GM18519 (cell line): Measurements from ENCODE around the gene DIS3L2.
"Not testable (repeated sequence)": the region's sequence is repeated elsewhere in the genome, so short reads cannot be mapped to it uniquely, and the experiment has no call there.

Source experiments
- ATAC-seq: cut with Tn5 transposase; IDR thresholded peaks from one replicate; pipeline ENCODE4 v1.9.1; 2021; ENCODE audit warnings: mild to moderate bottlenecking, moderate library complexity; ENCODE audit not compliant: unreplicated experiment, low FRiP score

The DIS3L2 gene

GRCh38 chr2:232315049-232315922 is 353.8 kb downstream of the DIS3L2 start:
- ATAC-seq, result no peak

GRCh38 chr2:232315923-232316299 is 354.4 kb downstream of the DIS3L2 start:
- ATAC-seq, result no peak

DNA sequence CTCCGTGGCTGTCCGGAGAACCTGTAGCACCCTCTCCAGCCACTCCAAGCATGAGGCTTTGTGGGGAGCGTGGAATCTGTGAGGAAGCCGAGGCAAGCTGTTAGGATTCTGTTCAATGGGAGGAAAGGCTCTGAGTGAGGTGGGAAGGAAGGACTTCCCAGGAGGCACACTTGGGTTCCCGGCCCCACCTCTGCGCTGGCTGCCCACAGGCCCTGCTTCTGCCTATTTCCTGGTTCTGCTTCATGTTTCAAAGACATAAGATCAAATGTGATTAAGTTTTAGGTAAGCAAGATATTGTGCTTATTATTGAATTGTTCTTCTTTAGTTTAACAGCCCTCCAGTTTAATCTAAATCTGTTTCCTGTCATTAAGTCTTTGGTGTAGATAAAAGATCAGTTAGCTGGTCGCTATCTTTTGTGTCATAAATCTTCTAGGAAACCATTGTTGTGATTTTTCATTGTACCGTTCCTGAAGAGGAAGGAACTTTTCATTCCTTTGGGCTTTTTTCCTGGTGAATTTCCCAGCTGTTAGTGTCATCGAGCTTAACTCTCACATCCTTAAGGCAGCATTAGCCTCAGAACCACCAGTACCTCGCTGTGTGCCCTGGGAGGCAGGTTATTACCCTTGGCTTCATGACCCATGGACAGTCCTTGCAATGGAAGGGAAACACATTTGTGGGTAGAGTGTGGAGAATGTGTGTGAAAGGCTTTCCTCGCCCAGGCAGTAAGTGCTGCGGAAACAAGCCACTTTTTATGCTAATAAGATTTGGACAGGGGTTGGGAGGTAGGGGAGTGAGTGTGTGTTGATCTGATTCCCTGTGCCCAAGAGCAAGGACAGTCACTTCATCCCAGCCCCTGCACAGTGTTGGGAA is 355.2 kb downstream of the DIS3L2 start:
- ATAC-seq, result no peak

DNA sequence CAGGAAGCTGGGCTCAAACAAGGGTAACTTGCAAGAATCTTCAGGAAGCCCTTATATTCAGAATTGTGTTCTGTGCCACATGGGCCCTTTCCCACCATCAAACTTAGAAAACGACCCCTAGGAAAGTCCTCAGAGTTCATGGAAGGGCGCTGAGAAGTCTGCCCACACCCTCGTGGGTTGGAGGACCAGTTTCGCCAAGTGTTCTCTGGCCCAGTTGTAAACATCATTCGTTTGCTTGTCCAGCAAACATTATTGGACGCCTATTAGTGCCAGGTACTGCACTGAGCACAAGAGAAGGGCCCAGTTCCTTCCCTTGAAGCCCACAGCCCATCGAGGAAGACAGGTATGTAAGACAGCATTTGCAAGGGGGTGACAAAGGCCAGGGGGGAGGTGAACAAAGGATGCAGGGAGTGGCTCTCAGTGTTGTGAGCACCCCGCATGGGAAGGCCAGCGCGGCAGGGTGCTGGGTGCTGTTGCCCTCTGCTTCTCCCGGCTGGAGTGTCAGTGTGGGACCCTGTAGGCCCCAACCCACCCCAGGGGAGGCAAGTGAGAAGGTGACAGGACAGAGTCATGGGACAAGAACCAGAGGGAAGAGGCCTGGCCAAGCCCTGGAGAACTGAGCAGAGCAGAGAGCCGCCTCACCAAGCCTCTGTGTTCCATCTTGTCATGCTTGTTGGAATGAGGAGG is 356.8 kb downstream of the DIS3L2 start:
- no peak for ATAC-seq

- no peak for ATAC-seq
Observed at GRCh38 chr2:232319067-232319802, 357.7 kb downstream of the DIS3L2 start.

DNA sequence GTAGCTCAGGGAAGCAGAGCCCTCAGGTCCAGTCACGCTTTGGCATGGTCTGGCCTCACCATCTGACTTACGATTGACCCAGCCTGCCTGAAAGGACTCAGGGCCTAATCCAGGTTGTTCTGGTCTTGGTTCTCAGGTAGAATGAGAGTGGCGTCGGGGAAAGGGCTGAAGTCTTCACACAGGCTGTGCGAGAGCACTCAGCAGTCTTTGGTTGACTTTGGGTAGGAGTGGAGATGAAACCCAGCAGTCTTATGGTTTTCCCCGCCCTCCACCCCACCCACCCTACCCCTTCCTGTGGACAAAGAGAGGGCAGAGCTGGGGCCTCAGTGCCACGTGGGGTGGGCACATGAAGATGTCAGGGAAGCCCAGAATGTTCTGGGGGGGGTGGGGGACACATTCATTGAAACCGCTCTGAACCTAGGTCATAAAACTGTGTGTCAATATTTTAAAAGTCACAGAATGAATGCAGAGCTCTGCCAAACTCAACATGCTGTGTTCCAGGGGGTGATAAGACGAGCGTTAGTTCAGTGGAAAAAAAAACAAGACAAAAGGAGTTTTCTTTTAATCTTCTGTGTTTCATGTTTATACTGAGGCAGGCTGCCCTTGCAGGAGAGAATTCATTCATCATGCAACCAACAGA is 358.4 kb downstream of the DIS3L2 start:
- ATAC-seq, result no peak

DNA sequence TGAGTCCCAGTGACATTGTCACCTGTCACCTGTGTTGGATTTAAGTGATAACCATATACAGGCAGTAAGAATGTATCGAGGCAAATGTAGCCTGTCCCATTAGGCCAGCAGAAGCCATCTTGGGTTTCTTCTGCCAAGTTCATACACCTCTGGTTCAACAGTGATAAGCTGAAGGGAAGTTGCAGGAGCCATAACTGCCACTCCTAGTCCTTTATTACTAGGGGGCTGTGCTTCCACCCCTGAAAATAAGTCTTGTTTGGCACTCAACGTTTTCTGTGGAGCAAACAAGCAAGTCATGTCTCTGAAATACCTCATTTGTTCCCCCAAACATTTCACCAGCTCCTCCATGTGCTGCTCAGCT is 358.9 kb downstream of the DIS3L2 start:
- ATAC-seq, result no peak

GRCh38 chr2:232321156-232321816 is 359.8 kb downstream of the DIS3L2 start:
- ATAC-seq, result no peak

GRCh38 chr2:232321817-232322559 is 360.5 kb downstream of the DIS3L2 start:
- ATAC-seq, result no peak

DNA sequence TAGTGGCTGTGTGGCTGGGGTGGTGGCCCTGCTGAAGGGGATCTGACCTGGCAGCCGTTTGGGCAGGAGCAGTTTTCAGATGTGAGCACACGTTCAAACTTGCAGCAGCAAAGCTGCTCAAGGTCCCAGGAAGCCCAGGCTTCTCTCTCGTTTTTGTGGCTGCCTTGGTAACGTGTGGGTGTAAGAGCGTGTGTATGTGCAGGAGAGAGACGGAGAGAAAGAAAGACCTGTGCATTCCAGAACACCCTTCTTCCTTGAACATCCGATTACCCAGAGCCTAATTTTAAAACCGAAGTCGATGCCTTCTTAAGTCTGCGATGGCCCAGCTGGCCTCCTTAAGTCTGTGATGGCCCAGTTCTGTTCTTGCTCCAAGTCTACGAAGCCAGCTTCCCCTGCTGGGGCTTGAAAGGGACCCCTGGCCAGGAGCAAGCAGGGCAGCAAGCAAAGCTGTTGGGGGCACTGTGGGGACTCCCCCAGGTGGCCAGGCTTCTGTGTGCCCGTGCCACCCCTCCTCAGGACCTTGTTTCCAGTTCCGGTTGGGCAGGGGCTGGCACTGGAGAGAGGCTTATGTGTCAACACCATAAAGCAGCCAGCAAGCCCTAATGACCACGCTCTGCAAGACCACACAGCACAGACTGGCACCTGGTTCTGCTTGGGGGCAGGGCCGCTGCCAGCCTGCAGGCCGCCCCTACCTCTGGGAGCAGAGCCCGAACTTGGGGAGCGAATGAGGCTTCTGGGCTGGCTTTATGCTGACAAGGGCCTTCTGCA is 361.2 kb downstream of the DIS3L2 start:
- no peak for ATAC-seq

DNA sequence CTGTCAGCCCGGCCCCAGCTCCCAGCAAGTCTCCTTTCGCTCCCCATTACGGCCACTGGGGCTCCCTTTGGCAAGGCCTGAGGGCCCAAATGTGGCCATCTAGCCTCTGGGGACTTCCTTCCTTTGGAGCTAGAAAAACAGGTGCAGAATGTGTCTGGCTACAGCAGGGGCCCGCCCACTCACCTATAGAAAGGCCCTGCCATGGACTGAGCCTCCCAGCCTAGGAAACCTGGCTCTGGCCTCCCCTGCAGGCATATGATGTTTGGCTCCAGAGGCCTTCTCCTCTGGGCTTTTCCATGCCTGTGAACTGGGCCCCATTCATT is 361.8 kb downstream of the DIS3L2 start:
- no peak for ATAC-seq

DNA sequence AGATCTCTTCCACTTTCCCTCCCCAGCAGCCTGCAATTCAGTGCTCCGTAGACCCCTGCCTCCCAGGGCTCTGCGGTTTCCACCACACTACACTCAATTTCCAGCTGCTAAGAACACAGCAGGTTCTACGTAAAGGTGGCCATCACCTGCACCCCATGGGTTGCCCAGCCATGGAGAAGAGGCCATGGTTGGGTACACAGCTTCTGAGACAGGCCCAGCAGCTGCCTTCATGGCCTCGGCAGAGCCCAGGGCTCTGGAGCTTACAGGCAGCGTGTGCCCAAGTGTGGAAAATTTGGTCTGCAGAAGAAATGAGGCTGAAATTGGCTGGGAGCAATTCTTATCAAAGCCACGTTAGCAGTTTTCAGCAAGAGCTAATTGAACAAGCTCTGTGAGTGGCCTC is 362.5 kb downstream of the DIS3L2 start:
- ATAC-seq, result not testable (repeated sequence)

GRCh38 chr2:232324778-232325177 is 363.3 kb downstream of the DIS3L2 start:
- ATAC-seq, result no peak

GRCh38 chr2:232325324-232326273 is 364.1 kb downstream of the DIS3L2 start:
- no peak for ATAC-seq

- not testable (repeated sequence) for ATAC-seq
Observed at GRCh38 chr2:232326274-232327104, 365.0 kb downstream of the DIS3L2 start.
